Subcutaneous adipose tissue (tissue), 4 donors: ENCODE data around the gene EMCN. TPM values are rescaled to one million over a fixed set of nuclear protein-coding genes. Genes with fewer than 3 reads are reported as not detected.

Source experiments
- CTCF ChIP-seq: fragments of 450-650 bp; IDR thresholded peaks from one replicate; pipeline ENCODE4 v1.5.1; 2016; ENCODE audit warnings: low read depth, mild to moderate bottlenecking, control low read depth, antibody characterized with exemption, moderate library complexity
- total RNA-seq, 4 donors: library from RNA; depleted of rRNA; stranded (reverse); fragments of >200 nt; gene quantifications; one replicate each; pipeline ENCODE4 v1.1.0, GENCODE V29; 2016

Gene EMCN
- total RNA-seq, 4 donors from 2014 or later = 10.2 to 45.8 (median 35.9) TPM

GRCh38 chr4:100362366-100362765, 155.5 kb downstream of the EMCN start:
- no peak for TF ChIP-seq CTCF

- TF ChIP-seq CTCF = no peak
Measured at GRCh38 chr4:100361336-100361735, 156.5 kb downstream of the EMCN start.

- no peak for TF ChIP-seq CTCF
Measured at GRCh38 chr4:100360211-100360610, 157.6 kb downstream of the EMCN start.

- TF ChIP-seq CTCF = no peak
Measured at GRCh38 chr4:100359441-100359840, 158.4 kb downstream of the EMCN start.

GRCh38 chr4:100357542-100357941, 160.3 kb downstream of the EMCN start:
- no peak for TF ChIP-seq CTCF

GRCh38 chr4:100356172-100356571, 161.7 kb downstream of the EMCN start:
- TF ChIP-seq CTCF = no peak

DNA sequence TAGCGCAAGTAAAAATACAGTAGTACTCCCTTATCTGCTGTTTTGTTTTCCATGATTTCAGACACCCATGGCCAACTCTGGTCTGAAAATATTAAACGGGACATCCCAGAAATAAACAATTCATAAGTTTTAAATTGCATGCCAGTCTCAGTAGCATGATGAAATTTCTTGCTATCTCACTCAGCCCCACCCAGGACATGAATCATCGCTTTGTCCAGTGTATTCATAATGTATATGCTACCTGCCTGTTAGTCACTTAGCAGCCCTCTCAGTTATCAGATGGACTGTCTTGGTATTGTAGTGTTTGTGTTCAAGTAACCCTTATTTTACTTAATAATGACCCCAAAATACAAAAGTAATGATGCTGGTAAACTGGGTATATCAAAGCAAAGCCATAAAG, 169.3 kb downstream of the EMCN start:
- no peak for TF ChIP-seq CTCF

GRCh38 chr4:100347241-100347640, 170.6 kb downstream of the EMCN start:
- TF ChIP-seq CTCF = no peak
